Prostate gland (tissue), 2 donors: ENCODE measurements around the gene KLHL3. TPM values are rescaled to one million over a fixed set of nuclear protein-coding genes. Genes with fewer than 3 reads are reported as not detected.

Source experiments
- DNase-seq: peaks from one replicate; pipeline ENCODE4 v3.0.0-alpha.2; 2019; ENCODE audit warnings: low spot score
- H3K27ac ChIP-seq, 2 donors: fragments of 200-600 bp; sonication (generic); 2 replicates each; pipeline ENCODE4 v1.5.1; 2017 to 2019
- H3K27me3 ChIP-seq: fragments of 200-600 bp; sonication (generic); replicated peaks from 2 replicates; pipeline ENCODE4 v1.5.1; 2019; ENCODE audit not compliant: insufficient read depth
- H3K36me3 ChIP-seq, 2 donors: fragments of 200-600 bp; sonication (generic); 1 replicate in 1 of 2; 2 replicates in 1 of 2; pipeline versions ENCODE4 v1.5.1 to v1.8.1; 2017 to 2019
- H3K4me1 ChIP-seq: fragments of 200-600 bp; sonication (generic); replicated peaks from 2 replicates; pipeline ENCODE4 v1.5.1; 2019
- H3K4me3 ChIP-seq, 2 donors: fragments of 200-600 bp; sonication (generic); 2 replicates each; pipeline ENCODE4 v1.5.1; 2017 to 2019
- H3K9me3 ChIP-seq: fragments of 200-600 bp; sonication (generic); 2 replicates; pipeline ENCODE4 v1.5.1; 2017
- POLR2A ChIP-seq: fragments of 450-650 bp; IDR thresholded peaks from one replicate; pipeline ENCODE4 v1.6.1; 2016; ENCODE audit warnings: antibody characterized with exemption, mild to moderate bottlenecking
- POLR2AphosphoS5 ChIP-seq: sonication (generic); formaldehyde crosslinking; IDR thresholded peaks from one replicate; pipeline ENCODE4 v1.6.1; 2017; ENCODE audit warnings: antibody characterized with exemption
- WGBS: methylation state at CpG from one replicate; pipeline ENCODE4 v1.1.5; 2018; 5-methylcytosine and 5-hydroxymethylcytosine counted together
- intact Hi-C: fragments of 100-400 bp; cut with DNase I; formaldehyde crosslinking; loops from one replicate; pipeline ENCODE4 v1.14.2; 2022
- total RNA-seq, 2 donors: library from RNA; depleted of rRNA; stranded (reverse); fragments of >200 nt; gene quantifications; one replicate each; pipeline ENCODE4 v1.1.0, GENCODE V29; 2016
- TF ChIP-seq, protein P1 (sequence below), 4 experiments: fragments of 200-600 bp in 2 of 4; fragments of 450-650 bp in 2 of 4; sonication (generic) in 2 of 4; IDR thresholded peaks; 1 replicate in 3 of 4; 2 replicates in 1 of 4; pipeline ENCODE4 v1.5.1; 2016 to 2019; ENCODE audit warnings: antibody characterized with exemption in 4 of 4, mild to moderate bottlenecking in 2 of 4, moderate library complexity in 2 of 4

Gene KLHL3
- total RNA-seq, 2 donors from 2014 or later = 1.8 to 14.0 TPM

DNA sequence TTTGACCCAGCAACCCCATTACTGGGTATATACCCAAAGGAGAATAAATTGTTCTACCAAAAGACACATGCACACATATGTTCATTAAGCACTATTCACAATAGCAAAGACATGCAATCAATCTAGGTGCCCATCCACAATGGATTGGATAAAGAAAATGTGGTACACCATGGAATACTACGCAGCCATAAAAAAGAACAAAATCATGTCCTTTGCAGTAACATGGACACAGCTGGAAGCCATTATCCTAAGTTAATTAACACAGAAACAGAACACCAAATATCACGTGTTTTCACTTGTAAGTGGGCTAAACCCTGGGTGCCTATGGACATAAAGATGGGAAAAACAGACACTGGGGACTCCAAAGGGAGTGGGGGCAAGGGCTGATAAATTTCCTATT lies 46.6 kb downstream of the KLHL3 start:
- no peak for DNase-seq
- intact Hi-C loops = no loop called here
- no peaks in the 10 kb centered on the region for H3K27me3 ChIP-seq
- TF ChIP-seq, protein P1, sequence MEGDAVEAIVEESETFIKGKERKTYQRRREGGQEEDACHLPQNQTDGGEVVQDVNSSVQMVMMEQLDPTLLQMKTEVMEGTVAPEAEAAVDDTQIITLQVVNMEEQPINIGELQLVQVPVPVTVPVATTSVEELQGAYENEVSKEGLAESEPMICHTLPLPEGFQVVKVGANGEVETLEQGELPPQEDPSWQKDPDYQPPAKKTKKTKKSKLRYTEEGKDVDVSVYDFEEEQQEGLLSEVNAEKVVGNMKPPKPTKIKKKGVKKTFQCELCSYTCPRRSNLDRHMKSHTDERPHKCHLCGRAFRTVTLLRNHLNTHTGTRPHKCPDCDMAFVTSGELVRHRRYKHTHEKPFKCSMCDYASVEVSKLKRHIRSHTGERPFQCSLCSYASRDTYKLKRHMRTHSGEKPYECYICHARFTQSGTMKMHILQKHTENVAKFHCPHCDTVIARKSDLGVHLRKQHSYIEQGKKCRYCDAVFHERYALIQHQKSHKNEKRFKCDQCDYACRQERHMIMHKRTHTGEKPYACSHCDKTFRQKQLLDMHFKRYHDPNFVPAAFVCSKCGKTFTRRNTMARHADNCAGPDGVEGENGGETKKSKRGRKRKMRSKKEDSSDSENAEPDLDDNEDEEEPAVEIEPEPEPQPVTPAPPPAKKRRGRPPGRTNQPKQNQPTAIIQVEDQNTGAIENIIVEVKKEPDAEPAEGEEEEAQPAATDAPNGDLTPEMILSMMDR (IDR thresholded peaks at IDR 0.05) = no peak
- TF ChIP-seq POLR2AphosphoS5 (no peak), POLR2A (no peak)
- no peaks in the 10 kb centered on the region for H3K36me3 ChIP-seq
- no peak overlapping the region for H3K4me3 ChIP-seq
- no peak overlapping the region for H3K27ac ChIP-seq
- WGBS = 100% methylated on average over 2 of the region's 2 CpGs
- no peaks in the 10 kb centered on the region for H3K4me1 ChIP-seq
- H3K9me3 ChIP-seq = no peaks in the 10 kb centered on the region

DNA sequence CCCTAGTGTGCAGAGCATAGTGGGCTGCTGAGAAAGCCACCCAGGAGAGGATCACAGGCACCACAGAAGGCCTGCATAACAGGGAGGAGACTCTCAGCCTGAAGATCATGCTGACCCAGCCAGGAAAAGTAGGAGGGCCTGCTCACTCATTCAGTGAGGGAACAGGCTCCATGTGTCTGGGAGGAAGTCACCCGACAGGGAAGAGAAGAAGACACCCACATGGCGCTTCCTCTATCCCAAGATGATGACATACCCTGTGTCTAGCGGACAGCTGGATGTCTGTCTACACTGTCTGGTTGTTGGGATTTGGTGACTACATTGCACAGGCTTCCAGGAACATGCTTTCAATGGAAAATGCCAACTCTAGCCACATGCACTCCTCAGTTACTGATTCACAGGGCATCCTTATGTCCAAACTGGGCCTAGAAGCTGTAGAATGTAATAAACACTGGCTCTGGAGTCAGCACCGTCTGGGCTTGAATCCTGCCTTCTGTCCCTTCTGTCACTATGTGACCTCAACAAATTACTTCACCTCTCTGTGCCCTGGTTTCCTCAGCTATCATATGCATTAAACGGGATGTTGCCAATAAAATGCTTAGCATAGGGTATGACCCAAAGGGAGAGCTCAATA lies 47.6 kb downstream of the KLHL3 start:
- H3K4me1 ChIP-seq = no peaks in the 10 kb centered on the region
- intact Hi-C loops = no loop called here
- no peaks in the 10 kb centered on the region for H3K9me3 ChIP-seq
- DNase-seq = no peak
- H3K36me3 ChIP-seq = no peaks in the 10 kb centered on the region
- H3K4me3 ChIP-seq = no peak overlapping the region
- TF ChIP-seq, protein P1 (IDR thresholded peaks at IDR 0.05) = no peak
- TF ChIP-seq POLR2A (no peak), POLR2AphosphoS5 (no peak)
- H3K27ac ChIP-seq = no peak overlapping the region
- 77% methylated on average over 5 of the region's 5 CpGs for WGBS
- no peaks in the 10 kb centered on the region for H3K27me3 ChIP-seq

DNA sequence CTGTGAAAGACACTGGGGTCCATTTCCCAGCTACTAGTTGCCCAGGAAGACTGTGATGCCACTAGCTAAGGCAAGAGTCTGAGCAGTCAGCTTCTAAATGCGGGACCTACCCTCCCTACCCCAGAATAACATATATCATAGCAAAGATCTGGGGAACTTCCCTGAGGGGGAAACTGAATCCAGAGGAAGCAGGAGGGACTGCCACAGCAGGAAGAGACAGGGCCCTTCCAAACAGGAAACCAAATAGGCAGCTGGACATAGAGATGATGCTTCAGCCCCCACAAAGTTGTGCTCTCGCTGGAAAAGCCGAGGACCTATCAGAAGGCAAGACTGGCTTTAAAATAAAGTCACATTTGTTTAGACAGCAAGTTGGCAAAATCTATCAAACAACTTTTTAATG lies 51.1 kb downstream of the KLHL3 start:
- H3K36me3 ChIP-seq = no peaks in the 10 kb centered on the region
- no peaks in the 10 kb centered on the region for H3K27me3 ChIP-seq
- no peaks in the 10 kb centered on the region for H3K4me1 ChIP-seq
- intact Hi-C loops = no loop called here
- TF ChIP-seq, protein P1 (IDR thresholded peaks at IDR 0.05) = no peak
- no peak for TF ChIP-seq POLR2A
- TF ChIP-seq POLR2AphosphoS5 = no peak
- no peak for DNase-seq
- H3K4me3 ChIP-seq = no peak overlapping the region
- WGBS = 93% methylated on average over 3 of the region's 3 CpGs
- H3K27ac ChIP-seq = no peak overlapping the region
- no peaks in the 10 kb centered on the region for H3K9me3 ChIP-seq

DNA sequence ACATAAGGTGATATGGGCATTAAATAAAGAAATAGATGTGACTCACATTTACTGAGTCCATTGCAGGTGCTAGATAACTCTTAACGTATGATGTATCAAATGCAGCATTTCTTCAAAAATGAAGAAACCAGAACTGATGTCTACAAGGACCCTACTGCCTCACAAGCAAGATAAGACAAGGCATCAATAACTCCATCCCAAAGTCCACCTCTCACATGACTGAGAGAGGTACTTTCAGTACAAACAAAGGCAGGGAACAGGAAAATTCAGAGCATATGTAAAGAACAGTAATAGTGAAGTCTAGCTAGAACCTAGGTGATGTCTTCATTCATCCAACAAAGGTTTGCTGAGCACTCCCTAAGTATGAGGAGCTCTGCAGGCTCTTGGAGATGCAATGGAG lies 54.7 kb downstream of the KLHL3 start:
- no peak for DNase-seq
- Histone ChIP-seq H3K27me3 (no peaks in the 10 kb centered on the region), H3K27ac (no peak overlapping the region), H3K4me1 (no peaks in the 10 kb centered on the region), H3K9me3 (no peaks in the 10 kb centered on the region), H3K4me3 (no peak overlapping the region), H3K36me3 (no peaks in the 10 kb centered on the region)
- intact Hi-C loops = no loop called here
- TF ChIP-seq, protein P1 (IDR thresholded peaks at IDR 0.05) = no peak
- TF ChIP-seq POLR2A (no peak), POLR2AphosphoS5 (no peak)
- 87% methylated on average over 1 of the region's 1 CpG for WGBS

DNA sequence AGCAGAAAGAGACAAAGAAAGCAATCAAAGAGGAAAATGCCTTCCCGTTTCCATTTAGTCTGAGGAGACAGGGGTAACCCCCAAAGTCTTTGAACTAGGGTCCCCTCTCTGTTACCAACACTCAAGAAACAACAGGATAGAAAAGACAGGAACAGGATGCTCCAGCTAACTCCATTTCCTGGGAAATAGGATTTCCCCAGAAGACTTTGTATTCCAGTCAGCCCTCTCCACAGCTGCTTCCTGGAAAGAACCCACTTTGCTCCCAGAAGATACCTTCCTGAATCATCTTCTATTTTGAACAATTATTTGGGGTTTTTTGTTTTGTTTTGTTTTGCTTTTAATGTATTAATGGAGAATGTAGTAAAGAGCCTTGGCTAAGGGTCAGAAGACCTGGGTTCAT lies 56.0 kb downstream of the KLHL3 start:
- WGBS = 79% methylated on average over 1 of the region's 1 CpG
- Histone ChIP-seq H3K27me3 (no peaks in the 10 kb centered on the region), H3K36me3 (no peaks in the 10 kb centered on the region), H3K9me3 (no peaks in the 10 kb centered on the region), H3K4me3 (no peak overlapping the region), H3K27ac (no peak overlapping the region), H3K4me1 (no peaks in the 10 kb centered on the region)
- no peak for DNase-seq
- TF ChIP-seq POLR2AphosphoS5 (no peak), POLR2A (no peak)
- TF ChIP-seq, protein P1 (IDR thresholded peaks at IDR 0.05) = no peak
- intact Hi-C loops = no loop called here
